ENCODE results near the gene ABHD11. TPM values are rescaled to one million over a fixed set of nuclear protein-coding genes. Genes with fewer than 3 reads are reported as not detected.

Gene ABHD11
- total RNA-seq, 1 experiment from 2014 or later = 67.7 TPM

GRCh38 chr7:73741600-73741999 lies 3.0 kb upstream of the ABHD11 start:
- no peaks in the 10 kb centered on the region for H3K27me3 Mint-ChIP-seq (ENCODE audit: unreplicated experiment)
- no peaks in the 10 kb centered on the region for H3K9me3 Mint-ChIP-seq (ENCODE audit: low read depth, unreplicated experiment)
- no peak for DNase-seq
- peaks cover 73% of the 10 kb centered on the region for H3K36me3 Mint-ChIP-seq (ENCODE audit: insufficient read depth, unreplicated experiment)
- no peak for TF ChIP-seq CTCF (IDR thresholded peaks at IDR 0.05; ENCODE audit: unreplicated experiment)
- no TSS peak for BruUV-seq (replicated peaks)
- peaks cover 34% of the 10 kb centered on the region for H3K4me1 Mint-ChIP-seq (ENCODE audit: low read depth, unreplicated experiment)
- intact Hi-C loops (cut with micrococcal nuclease; ENCODE audit: unreplicated experiment) = no loop called here
- CTCF ChIA-PET = no interaction called here
- no peak overlapping the region for H3K4me3 Mint-ChIP-seq (ENCODE audit: low read depth, unreplicated experiment)
- H3K27ac Mint-ChIP-seq (ENCODE audit: unreplicated experiment) = peak overlapping the region; percentile 98

- no peaks in the 10 kb centered on the region for H3K27me3 Mint-ChIP-seq (ENCODE audit: unreplicated experiment)
- no peaks in the 10 kb centered on the region for H3K9me3 Mint-ChIP-seq (ENCODE audit: low read depth, unreplicated experiment)
- no peak for TF ChIP-seq CTCF (IDR thresholded peaks at IDR 0.05; ENCODE audit: unreplicated experiment)
- CTCF ChIA-PET = interaction anchor here (0.7 kb wide), 1 partner anchor 115 kb away, joined by 3 read pairs; no protein-coding TSS in a partner anchor
- peak overlapping the region; percentile 30 for H3K27ac Mint-ChIP-seq (ENCODE audit: unreplicated experiment)
- H3K36me3 Mint-ChIP-seq (ENCODE audit: insufficient read depth, unreplicated experiment) = peaks cover 77% of the 10 kb centered on the region
- no peak overlapping the region for H3K4me3 Mint-ChIP-seq (ENCODE audit: low read depth, unreplicated experiment)
- BruUV-seq (replicated peaks) = no TSS peak
- DNase-seq = no peak
- H3K4me1 Mint-ChIP-seq (ENCODE audit: low read depth, unreplicated experiment) = peaks cover 39% of the 10 kb centered on the region
- intact Hi-C loops (cut with micrococcal nuclease; ENCODE audit: unreplicated experiment) = no loop called here
Observed at GRCh38 chr7:73740771-73741170, 2.2 kb upstream of the ABHD11 start.

- Mint-ChIP-seq H3K9me3 (ENCODE audit: low read depth, unreplicated experiment) (no peaks in the 10 kb centered on the region), H3K27ac (ENCODE audit: unreplicated experiment) (peak overlapping the region; percentile 30), H3K27me3 (ENCODE audit: unreplicated experiment) (no peaks in the 10 kb centered on the region), H3K4me3 (ENCODE audit: low read depth, unreplicated experiment) (no peak overlapping the region), H3K4me1 (ENCODE audit: low read depth, unreplicated experiment) (peaks cover 39% of the 10 kb centered on the region), H3K36me3 (ENCODE audit: insufficient read depth, unreplicated experiment) (peaks cover 82% of the 10 kb centered on the region)
- intact Hi-C loops (cut with micrococcal nuclease; ENCODE audit: unreplicated experiment) = no loop called here
- CTCF ChIA-PET = no interaction called here
- no peak for TF ChIP-seq CTCF (IDR thresholded peaks at IDR 0.05; ENCODE audit: unreplicated experiment)
- no TSS peak for BruUV-seq (replicated peaks)
- DNase-seq = no peak
Observed at GRCh38 chr7:73740212-73740611, 1.6 kb upstream of the ABHD11 start.

GRCh38 chr7:73739387-73739767 lies 775 bp upstream of the ABHD11 start:
- Mint-ChIP-seq H3K36me3 (ENCODE audit: insufficient read depth, unreplicated experiment) (peaks cover 82% of the 10 kb centered on the region), H3K27me3 (ENCODE audit: unreplicated experiment) (no peaks in the 10 kb centered on the region), H3K27ac (ENCODE audit: unreplicated experiment) (peak overlapping the region; percentile 99), H3K9me3 (ENCODE audit: low read depth, unreplicated experiment) (no peaks in the 10 kb centered on the region), H3K4me3 (ENCODE audit: low read depth, unreplicated experiment) (peak overlapping the region; percentile 90), H3K4me1 (ENCODE audit: low read depth, unreplicated experiment) (peaks cover 45% of the 10 kb centered on the region)
- no peak for TF ChIP-seq CTCF (IDR thresholded peaks at IDR 0.05; ENCODE audit: unreplicated experiment)
- BruUV-seq (replicated peaks) = TSS peak; percentile 66
- CTCF ChIA-PET = interaction anchor here (1.0 to 1.5 kb wide), 3 partner anchors 30 to 90 kb away, joined by 3 to 4 read pairs (median 3); partner anchors contain the start of gene CLDN3
- intact Hi-C loops (cut with micrococcal nuclease; ENCODE audit: unreplicated experiment) = no loop called here
- no peak for DNase-seq

Data from Calu3 (cell line).